Stimulated activated CD4-positive, alpha-beta T cell treated with anti-CD3 and anti-CD28 coated beads, Interleukin-12 subunit alpha, Interleukin-12 subunit beta, amount 100 ng/mL, for 4 hours (primary cell): ENCODE results near the gene GPX7.
"Not testable (repeated sequence)": the region's sequence is repeated elsewhere in the genome, so short reads cannot be mapped to it uniquely, and the experiment has no call there.

Source experiments
- DNase-seq: peaks from one replicate; pipeline ENCODE4 v3.0.0-alpha.2; 2020

GPX7 gene

DNA sequence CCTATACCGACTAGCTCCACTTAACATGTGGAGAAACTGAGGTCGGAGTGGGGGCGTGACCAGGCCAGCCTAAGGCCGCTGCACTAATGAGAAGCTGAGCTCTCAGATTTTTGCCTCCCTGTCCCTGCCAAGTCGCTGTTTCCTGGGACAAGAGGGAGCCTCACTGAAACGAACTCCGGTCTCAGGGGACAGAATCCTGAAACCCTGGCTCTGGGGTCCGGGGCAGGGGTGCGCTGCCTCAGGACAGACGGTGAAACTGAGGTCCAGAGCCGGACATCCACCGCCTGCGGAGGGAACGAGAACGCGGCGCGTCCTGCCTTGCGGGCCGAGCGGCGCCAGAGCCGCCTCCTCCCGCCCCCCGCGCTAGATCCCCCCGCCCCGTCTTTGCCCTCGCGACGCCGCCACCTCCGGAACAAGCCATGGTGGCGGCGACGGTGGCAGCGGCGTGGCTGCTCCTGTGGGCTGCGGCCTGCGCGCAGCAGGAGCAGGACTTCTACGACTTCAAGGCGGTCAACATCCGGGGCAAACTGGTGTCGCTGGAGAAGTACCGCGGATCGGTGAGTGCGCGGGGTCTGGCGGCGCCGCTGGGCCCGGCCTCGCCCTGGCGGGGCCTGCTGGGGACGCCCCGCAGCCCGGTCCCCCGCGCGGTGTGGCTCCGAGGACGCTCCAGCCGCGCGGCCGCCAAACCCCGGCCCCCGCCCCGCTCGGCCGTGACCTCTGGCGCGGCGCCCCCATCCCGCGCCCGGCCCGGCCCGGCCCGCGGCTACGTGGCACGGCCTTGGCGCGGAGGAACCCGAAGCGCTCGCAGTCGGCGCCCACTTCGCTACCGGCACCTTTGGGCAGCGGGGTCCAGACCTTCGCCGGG is at the start of gene GPX7:
TSS of gene GPX7 (plus strand) at position 381 of the 865 bp plus-strand sequence. CDS start at position 420, 39 bp downstream.
- DNase-seq, result peak; percentile 48

DNA sequence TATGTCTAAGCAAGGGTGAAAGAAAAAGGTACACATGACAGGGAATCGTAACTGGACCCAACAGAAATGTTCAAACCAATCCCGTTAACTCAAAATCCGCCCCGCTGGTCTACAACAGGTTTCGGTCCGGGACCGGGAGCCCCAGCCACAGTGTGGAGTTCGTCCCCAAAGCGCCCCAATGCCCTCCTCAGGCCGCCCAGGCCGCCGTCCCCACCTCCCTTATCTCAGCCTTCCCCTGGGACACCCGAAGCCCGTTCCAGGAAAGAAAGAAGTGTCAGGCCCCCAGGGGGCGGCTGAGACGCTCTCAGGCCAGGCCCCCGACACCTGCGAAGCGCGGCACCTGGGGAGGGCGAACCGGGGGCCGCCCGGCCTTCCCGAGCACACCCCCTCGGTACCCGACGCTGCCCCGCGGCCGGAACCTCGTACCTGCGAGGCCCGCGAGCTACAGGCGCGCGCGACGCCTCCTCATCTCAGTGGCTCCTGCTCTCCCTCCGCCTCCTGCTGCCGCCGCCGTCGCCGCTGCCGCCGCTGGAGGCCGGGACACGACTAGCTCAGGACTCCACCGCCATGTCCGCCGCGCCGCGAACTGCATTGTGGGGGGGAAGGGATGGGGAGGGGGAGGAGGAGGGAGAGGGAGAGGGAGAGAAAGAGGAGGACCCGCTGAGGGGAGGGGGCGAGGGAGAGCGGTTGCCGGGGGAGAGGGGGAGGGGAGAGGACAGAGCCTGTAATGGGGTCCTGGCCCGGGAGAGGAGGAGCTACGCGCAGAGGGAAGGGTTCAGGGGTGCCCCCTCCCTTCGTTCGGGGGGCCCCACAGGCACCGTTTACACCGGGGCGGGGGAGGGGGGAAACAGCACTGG is 49.4 kb upstream of the GPX7 start, which contains the start of gene TUT4:
TSS of gene TUT4 (minus strand) at position 588 of the 857 bp plus-strand sequence. CDS start 26,812 bp downstream, outside the sequence.
- DNase-seq, result peak; percentile 73

DNA sequence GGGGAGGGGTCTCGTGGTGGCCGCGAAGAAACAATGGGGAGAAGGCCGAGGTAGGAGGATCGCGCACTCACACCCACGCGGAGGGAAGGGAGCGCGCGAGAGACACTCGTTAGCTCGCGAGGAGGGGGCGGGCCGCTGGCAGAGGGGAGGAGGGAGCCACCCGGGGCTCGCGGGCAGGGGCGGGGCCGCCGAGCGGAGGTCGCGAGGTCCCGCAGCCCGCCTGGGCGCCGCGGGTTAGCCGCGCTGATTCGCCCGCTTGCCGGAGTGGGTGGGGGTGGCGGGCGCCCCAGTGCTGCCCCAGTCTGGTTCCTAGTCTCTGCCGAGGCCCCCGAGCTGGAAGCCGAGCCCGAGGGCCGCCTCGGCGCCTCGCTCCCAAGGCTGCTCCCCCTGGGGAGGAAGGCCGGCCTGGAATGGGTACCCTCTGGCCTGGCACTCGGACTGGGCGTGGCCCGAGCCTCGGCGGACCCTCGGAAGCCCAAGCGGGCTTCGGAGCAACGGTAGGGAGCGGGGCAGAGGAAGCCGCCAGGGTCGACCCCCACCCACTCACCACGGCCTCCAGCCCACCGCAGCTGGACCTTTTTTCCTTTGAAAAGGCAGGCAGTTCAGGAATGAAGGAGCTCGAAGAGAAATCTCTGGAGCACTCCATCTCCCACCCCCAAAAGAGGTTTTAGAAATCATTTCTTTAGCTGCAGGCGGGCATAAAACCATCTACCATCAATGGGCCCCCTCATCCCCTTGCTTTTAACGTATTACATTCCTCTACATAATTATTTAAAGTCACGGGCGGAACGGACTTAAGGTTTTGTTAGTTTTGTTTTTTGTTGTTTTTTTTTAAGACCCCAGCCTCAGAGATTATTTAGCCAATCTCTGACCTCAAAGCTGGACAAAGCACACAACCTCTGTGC is 48.6 kb upstream of the GPX7 start:
- peak; percentile 85 for DNase-seq

DNA sequence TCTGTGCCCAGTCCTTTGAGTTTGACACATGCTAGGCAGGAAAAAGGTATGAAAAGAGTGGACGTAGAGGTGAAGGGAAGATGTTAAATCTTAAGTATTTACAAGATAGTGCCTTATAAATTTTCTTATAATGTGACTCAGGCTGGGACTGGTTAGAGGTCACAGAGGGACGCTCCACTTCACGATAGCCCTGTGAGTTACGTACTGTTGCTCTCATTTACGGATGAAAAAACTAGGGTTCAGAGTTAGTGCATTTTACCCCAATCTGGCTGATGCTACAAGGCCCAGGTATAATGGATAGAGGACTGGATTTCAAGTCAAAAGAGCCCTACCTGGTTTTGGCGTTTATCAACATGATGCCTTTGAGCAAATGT is 47.9 kb upstream of the GPX7 start:
- DNase-seq, result no peak

DNA sequence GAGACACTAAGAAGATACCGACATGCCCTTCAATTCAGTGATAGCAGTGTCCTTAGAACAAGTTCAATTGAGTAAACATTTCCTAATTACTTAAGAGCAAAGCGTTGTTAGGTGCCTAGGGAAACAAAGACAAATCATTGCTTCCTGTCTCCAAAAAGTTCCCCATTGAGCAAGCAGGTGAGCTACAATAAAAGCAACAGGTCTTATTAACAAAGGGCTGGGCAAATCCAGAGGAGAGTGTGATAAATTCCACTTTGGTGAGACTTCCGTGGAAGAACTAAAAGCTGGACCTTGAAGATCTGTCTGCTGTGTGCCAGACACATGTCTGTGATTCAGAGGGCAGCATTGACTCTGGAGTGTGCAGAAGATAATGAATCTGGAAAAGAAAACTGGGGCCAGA is 47.4 kb upstream of the GPX7 start:
- no peak for DNase-seq

DNA sequence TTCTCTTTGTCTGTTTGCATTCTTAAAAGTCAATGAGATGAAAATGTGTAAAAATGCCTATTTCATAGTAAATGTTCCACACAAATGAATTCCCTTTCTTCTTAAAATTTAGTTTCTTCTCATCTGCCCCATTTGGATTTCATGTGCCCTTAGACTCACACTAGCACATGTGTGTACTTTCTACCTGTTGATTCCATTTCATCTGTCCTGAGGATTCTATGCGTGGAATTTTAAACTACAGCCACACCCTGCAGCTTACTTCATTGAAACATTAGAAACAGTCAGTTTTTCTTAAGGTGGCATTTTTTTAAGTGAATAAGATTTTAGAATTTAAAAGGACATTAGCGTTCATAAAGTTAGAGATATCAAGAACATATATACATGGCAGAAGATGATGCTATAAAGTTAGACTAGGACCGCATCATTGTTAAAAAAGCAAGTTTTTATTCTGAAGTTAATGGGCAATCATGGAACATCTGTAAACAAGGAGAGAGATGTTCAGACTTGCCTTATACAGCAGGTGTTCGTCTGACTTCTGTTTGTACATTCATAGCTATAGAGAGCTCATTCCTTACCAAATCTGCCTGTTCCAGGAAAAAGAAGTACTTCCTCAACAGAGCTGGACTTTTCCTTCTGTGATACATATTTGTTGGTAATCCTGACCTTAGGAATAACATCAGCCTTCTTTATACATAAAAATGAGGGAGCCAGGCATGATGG is 45.4 kb upstream of the GPX7 start:
- no peak for DNase-seq

DNA sequence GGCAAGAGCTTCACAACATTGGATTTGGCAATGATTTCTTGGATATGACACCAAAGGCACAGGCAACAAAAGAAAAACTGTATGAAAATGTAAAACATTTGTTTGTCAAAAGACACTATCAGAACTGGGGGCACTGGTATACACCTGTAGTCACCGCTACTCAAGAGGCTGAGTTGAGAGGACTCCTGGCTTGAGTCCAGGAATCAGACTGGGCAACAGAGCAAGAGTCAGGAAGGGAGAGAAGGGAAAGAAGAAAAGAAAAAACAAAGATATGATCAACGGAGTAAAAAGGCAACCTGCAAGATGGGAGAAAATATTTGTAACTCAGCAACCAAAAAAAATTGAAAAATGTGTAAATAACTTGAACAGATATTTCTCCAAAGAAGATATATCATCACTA is 43.2 kb upstream of the GPX7 start:
- DNase-seq, result no peak

DNA sequence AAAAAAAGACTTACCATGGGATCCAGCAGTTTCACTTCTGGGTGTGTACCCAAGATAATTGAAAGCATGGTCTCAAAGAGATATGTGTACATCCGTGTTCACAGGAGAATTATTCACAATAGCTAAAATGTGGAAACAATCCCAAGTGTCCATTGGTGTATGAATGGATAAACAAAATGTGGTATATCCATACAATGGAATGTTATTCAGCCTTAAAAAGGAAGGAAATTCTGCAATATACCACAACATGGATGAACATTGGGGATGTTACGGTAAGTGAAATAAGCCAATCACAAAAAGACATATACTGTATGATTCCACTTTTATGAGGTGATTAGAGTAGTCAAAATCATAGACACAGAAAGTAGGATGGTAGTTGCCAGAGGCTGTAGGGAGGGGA is 42.3 kb upstream of the GPX7 start:
- DNase-seq, result no peak

DNA sequence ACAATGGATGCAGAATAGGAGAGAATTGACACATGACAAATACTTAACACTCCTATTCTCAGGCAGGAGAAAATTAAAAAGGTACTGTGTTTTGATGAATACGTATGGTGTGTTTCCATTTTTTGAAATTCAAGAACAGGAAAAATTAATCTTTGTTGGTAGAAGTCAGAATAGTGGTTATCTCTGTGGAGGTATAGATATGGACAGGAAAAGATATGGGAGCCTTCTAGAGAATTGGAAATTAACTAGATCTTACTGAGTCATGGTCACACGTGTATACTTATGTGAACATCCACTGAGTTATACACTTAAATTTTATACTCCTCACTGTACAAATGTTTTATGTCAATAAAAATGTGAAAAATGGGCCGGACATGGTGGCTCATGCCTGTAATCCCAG is 39.4 kb upstream of the GPX7 start:
- no peak for DNase-seq

DNA sequence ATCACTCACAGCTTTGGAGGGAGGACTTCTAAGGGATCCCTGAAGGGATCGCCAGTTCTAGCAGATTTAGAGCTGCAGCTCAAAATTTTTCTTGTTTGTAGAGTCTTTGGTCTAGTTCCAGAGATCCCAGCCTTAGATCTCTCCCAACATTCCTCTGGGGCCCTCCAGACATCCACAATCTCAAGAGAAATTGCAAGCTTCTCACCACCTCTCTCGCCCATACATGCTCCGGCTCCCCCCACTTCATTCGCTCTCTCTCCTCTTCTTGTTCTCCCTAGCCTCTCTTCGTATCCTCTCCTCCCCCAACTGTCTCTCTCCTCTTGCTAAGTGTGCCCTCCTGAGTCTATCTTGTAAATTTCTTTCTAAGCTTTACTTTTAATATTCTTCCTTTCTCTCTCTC is 34.2 kb upstream of the GPX7 start:
- no peak for DNase-seq

DNA sequence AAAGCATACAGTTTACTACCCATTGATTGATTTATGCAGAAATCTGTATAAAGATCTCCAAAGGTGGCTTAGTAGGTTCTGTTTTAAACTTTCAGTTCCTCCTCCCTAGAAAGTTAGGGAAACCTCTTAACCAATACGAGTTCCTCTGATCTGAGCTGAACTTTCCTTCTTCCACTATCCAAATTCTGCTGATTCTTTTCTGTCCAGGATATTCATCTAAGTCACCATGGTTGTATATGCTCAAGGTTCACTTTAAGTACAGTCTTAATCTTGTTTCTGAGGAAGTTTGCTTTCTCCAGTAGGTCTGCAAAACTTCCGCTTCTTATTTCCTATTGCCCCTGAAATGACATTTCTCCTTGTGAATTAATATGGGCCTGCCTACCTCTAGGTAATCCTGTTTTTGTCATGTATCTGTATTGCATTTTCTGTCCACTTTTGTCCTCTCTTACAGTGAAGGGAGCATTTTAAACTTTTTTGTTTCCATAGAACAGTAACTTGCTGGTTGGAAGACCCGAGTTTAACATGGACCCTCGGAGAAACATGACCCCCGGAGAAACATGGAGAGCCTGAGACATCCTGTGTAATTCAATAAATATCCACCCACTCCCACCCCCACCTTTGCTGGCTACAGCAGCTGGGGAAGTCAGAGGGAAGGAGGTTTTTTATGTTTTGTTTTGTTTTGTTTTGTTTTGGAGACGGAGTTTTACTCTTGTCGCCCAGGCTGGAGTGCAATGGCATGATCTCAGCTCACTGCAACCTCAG is 32.5 kb upstream of the GPX7 start:
- no peak for DNase-seq

DNA sequence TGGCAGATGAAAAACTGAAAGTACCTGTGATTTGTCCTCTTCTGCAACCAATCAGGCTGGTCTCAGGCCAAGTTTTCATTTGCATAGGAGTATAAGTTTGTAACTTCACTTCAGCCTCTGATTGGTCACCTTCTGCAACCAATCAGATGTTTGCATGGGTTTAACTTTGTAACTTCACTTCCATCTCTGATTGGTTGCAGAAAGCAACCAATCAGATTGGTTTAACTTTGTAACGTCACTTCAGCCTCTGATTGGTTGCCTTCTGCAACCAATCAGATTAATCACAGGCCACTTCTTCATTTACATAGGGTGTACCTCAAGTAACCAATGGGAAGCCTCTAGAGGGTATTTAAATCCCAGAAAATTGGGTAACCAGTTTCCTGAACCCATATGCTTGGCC is 30.4 kb upstream of the GPX7 start:
- DNase-seq, result no peak

DNA sequence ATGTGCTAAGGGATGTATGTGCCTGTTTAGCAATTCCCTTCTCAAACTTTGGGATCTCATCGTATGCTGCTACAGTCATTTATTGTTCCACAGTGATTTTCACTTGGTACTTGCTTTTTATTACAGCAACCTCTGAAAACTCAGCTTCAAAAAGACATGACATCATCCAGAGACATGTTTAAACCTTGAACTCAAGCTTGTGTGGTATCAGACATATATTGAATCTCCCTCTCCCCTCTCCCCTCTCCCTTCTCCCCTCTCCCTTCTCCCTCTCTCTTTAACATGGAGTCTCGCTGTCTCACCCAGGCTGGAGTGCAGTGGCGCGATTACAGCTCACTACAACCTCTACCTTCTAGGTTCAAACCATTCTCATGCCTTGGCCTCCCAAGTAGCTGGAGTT is 29.8 kb upstream of the GPX7 start:
- no peak for DNase-seq

DNA sequence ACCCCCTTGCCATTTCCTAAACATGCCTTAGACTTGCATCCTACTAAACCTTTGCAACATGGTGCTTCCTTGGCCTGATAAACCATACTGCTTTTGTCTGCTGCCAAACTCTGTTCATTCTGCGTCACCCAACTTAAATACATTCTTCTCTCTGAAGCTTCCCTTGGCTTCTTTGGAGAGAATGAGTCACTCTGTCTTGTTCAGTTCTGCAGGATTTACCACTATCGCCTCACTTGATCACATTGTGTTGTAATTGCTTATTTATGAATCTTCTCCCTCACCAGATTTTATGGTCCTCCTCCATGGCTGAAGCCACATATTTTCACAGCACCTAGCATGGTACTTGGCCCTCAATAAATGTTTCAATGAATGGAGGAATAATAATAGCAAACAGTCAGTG is 27.6 kb upstream of the GPX7 start:
- no peak for DNase-seq

DNA sequence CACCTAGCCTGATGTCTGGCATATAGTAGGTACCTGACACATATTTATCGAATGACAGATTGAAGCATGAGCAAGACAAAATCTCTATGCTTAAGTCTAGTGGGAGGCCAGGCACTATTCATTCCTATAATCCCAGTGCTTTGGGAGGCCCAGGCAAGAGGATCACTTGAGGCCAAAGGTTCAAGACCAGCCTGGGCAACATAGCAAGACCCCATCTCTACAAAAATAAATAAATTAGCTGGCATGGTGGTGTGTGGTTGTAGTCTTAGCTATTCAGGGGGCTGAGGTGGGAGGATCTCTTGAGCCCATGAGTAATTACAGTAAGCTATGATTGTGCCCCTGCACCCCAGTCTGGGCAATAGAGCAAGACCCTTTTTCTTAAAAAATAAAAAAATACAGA is 26.1 kb upstream of the GPX7 start:
- DNase-seq, result no peak

DNA sequence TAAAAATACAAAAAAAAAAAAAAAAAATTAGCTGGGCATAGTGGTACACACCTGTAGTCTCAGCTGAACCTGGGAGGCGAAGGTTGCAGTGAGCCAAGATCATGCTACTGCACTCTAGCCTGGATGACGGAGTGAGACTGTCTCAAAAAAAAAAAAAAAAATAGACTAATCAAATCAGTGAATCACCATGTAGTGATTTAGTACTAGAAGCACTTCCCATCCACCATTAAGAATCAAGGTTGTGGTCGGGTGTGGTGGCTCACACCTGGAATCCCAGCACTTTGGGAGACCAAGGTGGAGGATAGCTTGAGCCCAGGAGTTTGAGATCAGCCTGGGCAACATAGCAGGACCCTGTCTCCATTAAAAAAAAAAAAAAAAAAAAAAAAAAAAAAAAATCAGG is 24.1 kb upstream of the GPX7 start:
- not testable (repeated sequence) for DNase-seq

DNA sequence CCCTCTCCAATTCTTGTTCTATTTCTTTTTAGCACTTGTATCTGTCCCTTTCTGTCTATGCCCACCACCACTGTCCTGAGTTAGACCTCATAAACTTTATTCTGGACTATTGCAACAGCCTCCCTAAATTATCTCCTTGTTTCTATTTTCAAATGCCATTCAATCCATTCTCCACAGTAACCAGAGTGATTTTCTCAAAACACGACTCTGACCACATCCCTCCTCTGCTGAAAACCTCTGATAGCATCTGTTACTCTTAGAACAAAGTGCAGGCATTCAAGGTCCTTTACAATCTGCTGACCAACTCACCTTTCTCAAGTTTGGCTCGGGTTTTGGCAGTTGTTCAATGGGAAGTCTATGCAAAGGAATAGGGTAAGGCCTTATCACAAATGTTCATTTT is 22.8 kb upstream of the GPX7 start:
- no peak for DNase-seq

DNA sequence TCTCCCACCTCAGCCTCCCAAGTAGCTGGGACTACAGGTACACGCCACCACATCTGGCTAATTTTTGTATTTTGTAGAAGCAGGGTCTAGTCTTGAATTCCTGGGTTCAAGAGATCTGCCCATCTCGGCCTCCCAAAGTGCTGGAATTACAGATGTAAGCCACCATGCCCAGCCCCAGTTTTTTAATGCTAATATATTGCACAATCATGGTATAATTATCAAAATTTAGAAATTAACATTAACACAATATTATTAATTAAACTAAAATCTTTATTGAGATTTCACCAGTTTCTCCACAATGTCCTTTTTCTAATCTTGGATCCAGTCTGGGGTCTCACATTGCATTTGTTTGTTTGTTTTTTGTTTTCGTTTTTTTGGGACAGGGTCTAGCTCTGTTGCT is 21.9 kb upstream of the GPX7 start:
- no peak for DNase-seq

DNA sequence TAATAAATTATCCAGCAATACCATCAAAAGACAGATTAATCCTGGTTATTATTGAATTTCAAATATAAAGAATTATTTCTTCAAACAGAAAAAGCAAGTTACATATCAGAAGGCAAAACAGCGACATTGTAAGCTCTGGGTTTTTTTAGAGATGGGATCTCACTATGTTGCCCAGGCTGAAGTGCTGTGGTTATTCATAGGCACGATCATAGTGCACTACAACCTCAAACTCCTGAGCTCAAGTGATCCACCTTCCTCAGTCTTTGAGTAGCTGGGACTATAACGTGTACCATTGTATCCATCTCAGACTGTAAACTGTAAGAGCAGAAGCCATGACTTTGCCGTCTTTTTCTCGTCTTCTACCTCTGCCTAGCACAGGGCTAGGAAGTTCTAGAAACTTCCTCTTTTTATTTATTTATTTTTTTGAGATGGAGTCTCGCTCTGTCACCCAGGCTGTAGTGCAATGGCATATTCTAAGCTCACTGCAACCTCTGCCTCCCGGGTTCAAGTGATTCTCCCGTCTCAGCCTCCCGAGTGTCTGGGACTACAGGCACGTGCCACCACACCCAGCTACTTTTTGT is 20.0 kb upstream of the GPX7 start:
- DNase-seq, result no peak

DNA sequence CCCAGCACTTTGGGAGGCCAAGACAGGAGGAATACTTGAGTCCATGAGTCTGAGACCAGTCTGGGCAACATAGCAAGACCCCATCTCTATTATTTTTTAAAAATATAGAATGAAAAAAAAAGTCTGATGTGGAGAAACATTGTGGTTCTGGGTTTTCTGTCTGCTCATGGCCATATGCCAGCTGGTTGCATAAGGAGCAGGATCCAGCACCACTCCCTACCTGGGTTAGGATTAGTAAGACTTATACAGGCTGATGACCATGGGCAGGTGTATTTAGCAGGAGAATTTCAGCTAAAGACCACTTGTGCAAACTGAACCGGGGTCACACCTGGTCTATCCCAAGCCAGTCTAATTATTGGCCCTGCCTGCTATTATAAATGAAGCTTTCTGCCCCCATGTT is 16.7 kb upstream of the GPX7 start:
- DNase-seq, result no peak

DNA sequence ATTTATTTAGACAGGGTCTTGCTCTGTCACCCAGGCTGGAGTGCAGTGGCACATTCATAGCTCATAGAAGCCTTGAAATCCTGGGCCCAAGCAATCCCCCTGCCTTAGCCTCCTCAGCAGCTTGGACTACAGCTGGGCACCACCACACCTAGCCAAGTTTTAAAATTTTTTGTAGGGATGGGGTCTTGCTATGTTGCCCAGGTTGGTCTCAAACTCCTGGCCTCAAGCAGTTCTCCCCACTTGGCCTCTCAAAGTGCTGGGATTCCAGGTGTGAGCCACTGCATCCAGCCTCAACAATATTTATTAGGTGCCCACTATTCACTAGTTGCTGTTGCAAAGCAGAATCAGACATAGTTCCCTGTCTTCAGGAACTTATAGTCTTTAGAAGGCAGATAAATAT is 14.1 kb upstream of the GPX7 start:
- DNase-seq, result no peak
